Measurements from ENCODE around the gene TREML2. TPM values are rescaled to one million over a fixed set of nuclear protein-coding genes. Genes with fewer than 3 reads are reported as not detected.

Gene TREML2
- total and polyA plus RNA-seq, 2 experiments from 2014 or later, result not detected

DNA sequence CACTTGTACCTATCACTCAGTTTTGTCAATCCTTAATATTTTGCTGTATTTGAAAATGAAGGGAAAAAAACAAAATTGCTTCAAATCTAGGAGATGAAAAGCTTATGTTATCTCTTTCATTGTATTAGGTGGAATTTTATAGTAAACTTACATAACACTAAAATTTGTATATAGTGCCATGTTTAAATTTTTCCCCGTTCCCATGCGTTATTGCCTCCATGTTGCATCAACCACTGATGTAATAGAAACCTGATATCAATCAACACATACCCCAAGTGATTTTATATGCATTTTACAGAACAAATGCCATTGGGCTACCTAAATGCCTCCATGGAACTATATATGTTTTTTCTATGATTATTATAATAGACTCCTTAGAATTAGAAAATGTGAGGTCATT lies 23.3 kb downstream of the TREML2 start:
- Histone ChIP-seq H3K9ac (no peak overlapping the region), H4K20me1 (ENCODE audit: insufficient read depth) (no peaks in the 10 kb centered on the region), H3K4me1 (ENCODE audit: insufficient read depth) (no peaks in the 10 kb centered on the region), H3K4me2 (ENCODE audit: unreplicated experiment) (no peak overlapping the region), H3F3A (ENCODE audit: insufficient read depth) (no peaks in the 10 kb centered on the region), H3K27me3 (replicated peaks; ENCODE audit: insufficient read depth) (0 out of 2 replicates have a peak, but pooled peaks cover 6% of the 10 kb centered on the region), H3K4me3 (no peak overlapping the region), H3K9me2 (ENCODE audit: insufficient read depth) (no peaks in the 10 kb centered on the region), H3K27ac (no peak overlapping the region), H3K79me2 (ENCODE audit: insufficient read depth) (no peaks in the 10 kb centered on the region), H3K9me3 (ENCODE audit: low read depth) (no peaks in the 10 kb centered on the region), H3K36me3 (ENCODE audit: low read depth) (no peaks in the 10 kb centered on the region), H2AFZ (no peak overlapping the region)
- in situ Hi-C loops (cut with MboI), result no loop called here
- TF ChIP-seq EZH2phosphoT487 (IDR thresholded peaks at IDR 0.05; ENCODE audit: insufficient read depth, low read depth), result no peak
- no peak for DNase-seq
- WGBS, 2 experiments (ENCODE audit: low coverage in 1 of 2, low lambda C conversion rate in 2 of 2, missing lambda C conversion rate in 2 of 2), result 32 to 60% methylated on average over 2 of the region's 2 CpGs

DNA sequence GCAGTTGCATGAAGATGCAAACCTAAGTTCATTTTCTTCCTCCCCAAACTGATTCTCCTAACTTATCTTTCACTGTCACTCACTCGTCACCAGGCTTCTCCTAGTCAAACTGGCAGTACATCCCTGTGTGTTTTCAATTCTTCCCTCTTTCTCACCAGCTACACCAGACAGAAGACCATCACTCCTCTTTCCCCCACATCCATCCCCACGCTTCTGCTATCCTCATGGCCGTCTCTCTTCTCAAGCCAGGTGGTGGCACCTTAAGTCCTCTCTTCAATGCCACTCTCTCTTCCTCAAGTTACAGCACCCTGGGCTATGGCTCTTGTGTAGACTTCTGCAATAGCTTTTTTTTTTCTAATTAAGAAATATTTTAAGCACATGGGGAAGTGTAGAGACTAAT lies 23.7 kb downstream of the TREML2 start:
- TF ChIP-seq EZH2 (IDR thresholded peaks at IDR 0.05; ENCODE audit: insufficient read depth, poor library complexity, severe bottlenecking), result no peak
- no peak for TF ChIP-seq EZH2phosphoT487 (IDR thresholded peaks at IDR 0.05; ENCODE audit: insufficient read depth, low read depth)
- H3K9ac ChIP-seq, result no peak overlapping the region
- no peak overlapping the region for H2AFZ ChIP-seq
- H3K9me2 ChIP-seq (ENCODE audit: insufficient read depth), result no peaks in the 10 kb centered on the region
- H3K9me3 ChIP-seq (ENCODE audit: low read depth), result no peaks in the 10 kb centered on the region
- no peak overlapping the region for H3K4me2 ChIP-seq (ENCODE audit: unreplicated experiment)
- 32 to 33% methylated on average over 3 of the region's 3 CpGs for WGBS, 2 experiments (ENCODE audit: low coverage in 1 of 2, low lambda C conversion rate in 2 of 2, missing lambda C conversion rate in 2 of 2)
- in situ Hi-C loops (cut with MboI), result no loop called here
- H3K79me2 ChIP-seq (ENCODE audit: insufficient read depth), result no peaks in the 10 kb centered on the region
- no peak overlapping the region for H3K27ac ChIP-seq
- no peak for DNase-seq
- H3K4me3 ChIP-seq, result no peak overlapping the region
- no peaks in the 10 kb centered on the region for H4K20me1 ChIP-seq (ENCODE audit: insufficient read depth)
- H3K4me1 ChIP-seq (ENCODE audit: insufficient read depth), result no peaks in the 10 kb centered on the region
- H3K27me3 ChIP-seq (replicated peaks; ENCODE audit: insufficient read depth), result 0 out of 2 replicates have a peak, but pooled peaks cover 6% of the 10 kb centered on the region
- no peaks in the 10 kb centered on the region for H3K36me3 ChIP-seq (ENCODE audit: low read depth)
- H3F3A ChIP-seq (ENCODE audit: insufficient read depth), result no peaks in the 10 kb centered on the region

DNA sequence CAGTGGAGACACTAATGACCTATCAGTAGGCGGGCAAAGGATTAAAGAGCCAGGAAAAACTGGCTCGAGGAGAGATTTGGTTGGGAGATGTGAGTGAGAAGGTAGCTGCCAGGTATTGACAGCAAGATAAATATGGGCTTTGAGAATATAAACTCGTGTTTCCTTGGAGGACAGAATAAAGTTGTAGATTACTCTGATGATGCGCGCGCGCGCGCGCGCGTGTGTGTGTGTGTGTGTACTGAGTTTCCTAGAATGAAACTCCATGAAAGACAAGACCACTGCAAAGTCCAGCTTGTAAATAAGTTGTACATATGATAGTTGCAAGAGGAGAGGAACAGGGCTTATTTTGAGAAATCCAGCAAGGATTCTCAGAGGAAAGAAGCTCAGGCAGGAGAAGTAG lies 24.8 kb downstream of the TREML2 start:
- Histone ChIP-seq H3K9me2 (ENCODE audit: insufficient read depth) (no peaks in the 10 kb centered on the region), H3K79me2 (ENCODE audit: insufficient read depth) (no peaks in the 10 kb centered on the region), H3K4me3 (no peak overlapping the region), H3K4me1 (ENCODE audit: insufficient read depth) (no peaks in the 10 kb centered on the region), H3K9me3 (ENCODE audit: low read depth) (no peaks in the 10 kb centered on the region), H3K27me3 (replicated peaks; ENCODE audit: insufficient read depth) (0 out of 2 replicates have a peak, but pooled peaks cover 6% of the 10 kb centered on the region), H4K20me1 (ENCODE audit: insufficient read depth) (no peaks in the 10 kb centered on the region), H2AFZ (no peak overlapping the region), H3K27ac (no peak overlapping the region), H3K4me2 (ENCODE audit: unreplicated experiment) (no peak overlapping the region), H3K9ac (no peak overlapping the region), H3F3A (ENCODE audit: insufficient read depth) (no peaks in the 10 kb centered on the region), H3K36me3 (ENCODE audit: low read depth) (no peaks in the 10 kb centered on the region)
- in situ Hi-C loops (cut with MboI), result no loop called here
- DNase-seq, result no peak
- WGBS, 2 experiments (ENCODE audit: low coverage in 1 of 2, low lambda C conversion rate in 2 of 2, missing lambda C conversion rate in 2 of 2), result 80 to 84% methylated on average over 12 of the region's 12 CpGs
- TF ChIP-seq EZH2phosphoT487 (IDR thresholded peaks at IDR 0.05; ENCODE audit: insufficient read depth, low read depth) (no peak), EZH2 (IDR thresholded peaks at IDR 0.05; ENCODE audit: insufficient read depth, poor library complexity, severe bottlenecking) (no peak)

DNA sequence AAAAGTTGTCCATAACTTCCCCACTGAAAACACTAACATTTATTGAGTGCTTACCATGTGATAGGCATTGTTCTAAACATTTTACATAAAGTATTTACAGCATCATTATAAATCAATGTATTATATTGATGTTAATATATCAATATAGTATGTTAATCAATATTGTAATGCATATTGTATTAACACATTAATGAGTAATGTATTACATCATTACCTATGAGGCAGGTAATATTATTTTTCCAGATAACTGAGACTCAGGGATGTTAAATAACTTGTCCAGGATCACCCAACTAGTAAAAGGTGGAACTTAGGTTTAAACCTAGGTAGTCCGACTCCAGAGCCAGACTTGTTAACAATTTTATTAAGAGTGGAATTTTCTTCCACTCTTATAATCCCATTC lies 25.9 kb downstream of the TREML2 start:
- H2AFZ ChIP-seq, result no peak overlapping the region
- in situ Hi-C loops (cut with MboI), result no loop called here
- no peak overlapping the region for H3K27ac ChIP-seq
- H3F3A ChIP-seq (ENCODE audit: insufficient read depth), result no peaks in the 10 kb centered on the region
- TF ChIP-seq EZH2 (IDR thresholded peaks at IDR 0.05; ENCODE audit: insufficient read depth, poor library complexity, severe bottlenecking) (no peak), EZH2phosphoT487 (IDR thresholded peaks at IDR 0.05; ENCODE audit: insufficient read depth, low read depth) (no peak)
- no peaks in the 10 kb centered on the region for H3K79me2 ChIP-seq (ENCODE audit: insufficient read depth)
- H4K20me1 ChIP-seq (ENCODE audit: insufficient read depth), result no peaks in the 10 kb centered on the region
- no peaks in the 10 kb centered on the region for H3K36me3 ChIP-seq (ENCODE audit: low read depth)
- H3K4me2 ChIP-seq (ENCODE audit: unreplicated experiment), result no peak overlapping the region
- 71 to 77% methylated on average over 1 of the region's 1 CpG for WGBS, 2 experiments (ENCODE audit: low coverage in 1 of 2, low lambda C conversion rate in 2 of 2, missing lambda C conversion rate in 2 of 2)
- no peak for DNase-seq
- no peaks in the 10 kb centered on the region for H3K9me2 ChIP-seq (ENCODE audit: insufficient read depth)
- no peak overlapping the region for H3K9ac ChIP-seq
- no peak overlapping the region for H3K4me3 ChIP-seq
- H3K27me3 ChIP-seq (replicated peaks; ENCODE audit: insufficient read depth), result 0 out of 2 replicates have a peak, but pooled peaks cover 6% of the 10 kb centered on the region
- H3K4me1 ChIP-seq (ENCODE audit: insufficient read depth), result no peaks in the 10 kb centered on the region
- H3K9me3 ChIP-seq (ENCODE audit: low read depth), result no peaks in the 10 kb centered on the region

DNA sequence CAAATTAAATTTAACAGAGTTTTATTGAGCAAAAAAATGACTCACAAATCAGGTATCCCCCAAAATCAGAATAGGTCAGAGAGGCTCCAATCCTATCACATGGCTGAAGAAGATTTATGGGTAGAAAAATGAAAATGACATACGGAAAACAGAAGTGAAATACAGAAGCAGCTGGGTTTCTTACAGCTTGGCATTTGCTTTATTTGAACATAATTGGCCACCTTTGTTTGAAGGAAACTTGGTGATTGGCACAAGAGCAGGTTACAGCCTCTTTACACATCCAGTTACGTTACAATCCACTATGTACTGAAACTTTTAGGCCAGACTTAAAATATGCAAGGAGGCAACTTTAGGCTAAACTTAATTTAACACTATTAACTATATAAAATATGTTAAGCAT lies 26.3 kb downstream of the TREML2 start:
- no peak for TF ChIP-seq EZH2 (IDR thresholded peaks at IDR 0.05; ENCODE audit: insufficient read depth, poor library complexity, severe bottlenecking)
- no peak for TF ChIP-seq EZH2phosphoT487 (IDR thresholded peaks at IDR 0.05; ENCODE audit: insufficient read depth, low read depth)
- Histone ChIP-seq H3K4me3 (no peak overlapping the region), H2AFZ (no peak overlapping the region), H4K20me1 (ENCODE audit: insufficient read depth) (no peaks in the 10 kb centered on the region), H3K9ac (no peak overlapping the region), H3K4me1 (ENCODE audit: insufficient read depth) (no peaks in the 10 kb centered on the region), H3K36me3 (ENCODE audit: low read depth) (no peaks in the 10 kb centered on the region), H3K9me3 (ENCODE audit: low read depth) (no peaks in the 10 kb centered on the region), H3K27ac (no peak overlapping the region), H3K79me2 (ENCODE audit: insufficient read depth) (no peaks in the 10 kb centered on the region), H3F3A (ENCODE audit: insufficient read depth) (no peaks in the 10 kb centered on the region), H3K9me2 (ENCODE audit: insufficient read depth) (no peaks in the 10 kb centered on the region), H3K27me3 (replicated peaks; ENCODE audit: insufficient read depth) (0 out of 2 replicates have a peak, but pooled peaks cover 6% of the 10 kb centered on the region), H3K4me2 (ENCODE audit: unreplicated experiment) (no peak overlapping the region)
- in situ Hi-C loops (cut with MboI), result no loop called here
- 37 to 51% methylated on average over 2 of the region's 2 CpGs for WGBS, 2 experiments (ENCODE audit: low coverage in 1 of 2, low lambda C conversion rate in 2 of 2, missing lambda C conversion rate in 2 of 2)
- no peak for DNase-seq

All from GM23248 (cell line).